DOHH2 (cell line): ENCODE measurements around the gene UMODL1.

Source experiments
- H3F3A ChIP-seq: fragments of 200-600 bp; sonication (generic), shearing (Covaris generic); 2 replicates; pipeline ENCODE4 v1.6.0; 2016; ENCODE audit warnings: antibody characterized with exemption, mild to moderate bottlenecking; ENCODE audit not compliant: control insufficient read depth, insufficient read depth
- H3K27ac ChIP-seq: fragments of 200-600 bp; sonication (generic); 2 replicates; pipeline ENCODE4 v1.5.1; 2014; ENCODE audit warnings: low read depth, mild to moderate bottlenecking, low read length, moderate library complexity
- H3K27me3 ChIP-seq: fragments of 200-600 bp; sonication (generic); 2 replicates; pipeline ENCODE4 v1.6.1; 2014; ENCODE audit warnings: mild to moderate bottlenecking, low read length, mixed read lengths; ENCODE audit not compliant: control insufficient read depth
- H3K36me3 ChIP-seq: fragments of 200-600 bp; sonication (generic); 2 replicates; pipeline ENCODE4 v1.6.1; 2014; ENCODE audit warnings: mild to moderate bottlenecking, low read length, moderate library complexity, mixed read lengths; ENCODE audit not compliant: control insufficient read depth
- H3K4me1 ChIP-seq: fragments of 200-600 bp; sonication (generic); 2 replicates; pipeline ENCODE4 v1.6.1; 2014; ENCODE audit warnings: mild to moderate bottlenecking, low read length, mixed read lengths; ENCODE audit not compliant: control insufficient read depth
- H3K4me2 ChIP-seq: fragments of 200-600 bp; sonication (generic); 2 replicates; pipeline ENCODE4 v1.6.0; 2014; ENCODE audit warnings: mild to moderate bottlenecking, low read length, moderate library complexity
- H3K4me3 ChIP-seq: fragments of 200-600 bp; sonication (generic); 2 replicates; pipeline ENCODE4 v1.5.1; 2014; ENCODE audit warnings: mild to moderate bottlenecking, low read length, mixed read lengths
- H3K79me2 ChIP-seq: fragments of 200-600 bp; sonication (generic); 2 replicates; pipeline ENCODE4 v1.6.1; 2014; ENCODE audit warnings: mild to moderate bottlenecking, low read length, mixed read lengths; ENCODE audit not compliant: control insufficient read depth
- H3K9me2 ChIP-seq: fragments of 200-600 bp; sonication (generic); replicated peaks from 2 replicates; pipeline ENCODE4 v1.6.1; 2014; ENCODE audit warnings: mild to moderate bottlenecking, low read length, mixed read lengths; ENCODE audit not compliant: control insufficient read depth
- H3K9me3 ChIP-seq: fragments of 200-600 bp; sonication (generic); 2 replicates; pipeline ENCODE4 v1.6.1; 2014; ENCODE audit warnings: antibody characterized with exemption, low read length, mixed read lengths; ENCODE audit not compliant: control insufficient read depth, insufficient read depth
- H4K20me1 ChIP-seq: fragments of 200-600 bp; sonication (generic); 2 replicates; pipeline ENCODE4 v1.6.0; 2014; ENCODE audit warnings: low read depth, mild to moderate bottlenecking, antibody characterized with exemption, low read length, moderate library complexity; ENCODE audit not compliant: control insufficient read depth, insufficient read depth
- CTCF ChIP-seq: fragments of 200-600 bp; sonication (generic); IDR thresholded peaks from one replicate; pipeline ENCODE4 v1.5.1; 2014; ENCODE audit warnings: antibody characterized with exemption, mild to moderate bottlenecking, low read depth, low read length; ENCODE audit not compliant: poor library complexity, severe bottlenecking
- EZH2phosphoT487 ChIP-seq: fragments of 200-600 bp; sonication (generic); IDR thresholded peaks from 2 replicates; pipeline ENCODE4 v1.6.1; 2017; ENCODE audit warnings: borderline replicate concordance, mild to moderate bottlenecking, antibody characterized with exemption, low read length, moderate library complexity, mixed read lengths

Gene UMODL1

DNA sequence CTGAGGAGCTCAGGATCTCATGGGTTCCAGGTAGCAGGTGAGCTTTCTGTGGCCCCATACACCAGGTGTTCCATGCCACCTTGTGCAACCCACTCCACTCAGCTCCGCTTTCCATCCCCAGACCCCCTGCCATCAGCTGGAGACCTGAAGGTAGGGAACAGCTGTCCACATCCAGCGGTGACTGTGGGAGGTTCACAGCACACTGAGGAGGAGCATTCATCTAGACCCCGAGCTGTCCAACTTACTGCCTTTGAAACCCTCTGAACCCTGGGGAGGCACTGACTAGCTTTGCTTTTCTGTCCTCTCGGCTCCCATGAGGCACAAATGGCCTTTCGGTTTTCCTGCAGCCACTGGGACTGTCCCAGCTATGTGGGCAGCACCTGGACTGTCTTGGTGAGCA is 119.9 kb downstream of the UMODL1 start:
- Histone ChIP-seq H3K36me3 (peaks cover 11% of the 10 kb centered on the region), H3K9me2 (no peaks in the 10 kb centered on the region), H3K27me3 (no peaks in the 10 kb centered on the region), H3K4me3 (no peak overlapping the region), H3K4me2 (no peak overlapping the region), H3K4me1 (peaks cover 53% of the 10 kb centered on the region), H3K27ac (no peak overlapping the region), H3K79me2 (no peaks in the 10 kb centered on the region), H3K9me3 (no peaks in the 10 kb centered on the region), H3F3A (peaks cover 19% of the 10 kb centered on the region), H4K20me1 (no peaks in the 10 kb centered on the region)
- TF ChIP-seq CTCF (no peak), EZH2phosphoT487 (no peak)

GRCh38 chr21:42191696-42192595 is 120.8 kb downstream of the UMODL1 start:
- TF ChIP-seq CTCF (no peak), EZH2phosphoT487 (no peak)
- Histone ChIP-seq H3K27me3 (no peaks in the 10 kb centered on the region), H3K4me2 (no peak overlapping the region), H3K27ac (no peak overlapping the region), H3K4me3 (no peak overlapping the region), H3K36me3 (peaks cover 11% of the 10 kb centered on the region), H3K9me2 (no peaks in the 10 kb centered on the region), H3F3A (peaks cover 15% of the 10 kb centered on the region), H3K4me1 (peaks cover 46% of the 10 kb centered on the region), H4K20me1 (no peaks in the 10 kb centered on the region), H3K9me3 (no peaks in the 10 kb centered on the region), H3K79me2 (no peaks in the 10 kb centered on the region)
